ENCODE data around the gene STRIT1.

Gene STRIT1

GRCh38 chr3:155293516-155293915 lies at the start of gene STRIT1:
STRIT1 (minus strand) TSS chr3:155293683.
- ChIA-PET POLR2A (no interaction called here), CTCF (no interaction called here)
- DNase-seq (ENCODE audit: extremely low spot score), result no peak

GRCh38 chr3:155342344-155342743 lies 48.9 kb upstream of the STRIT1 start:
- TF ChIP-seq FOXK2 (IDR thresholded peaks at IDR 0.05) (no peak), SP1 (IDR thresholded peaks at IDR 0.05) (no peak), HDGF (IDR thresholded peaks at IDR 0.05; ENCODE audit: borderline replicate concordance) (no peak), FOXA1 (IDR thresholded peaks at IDR 0.05) (no peak), BHLHE40 (IDR thresholded peaks at IDR 0.05; ENCODE audit: borderline replicate concordance) (no peak)
- POLR2A ChIA-PET, result no interaction called here
- no peak for DNase-seq (ENCODE audit: extremely low spot score)
- CTCF ChIA-PET, result no interaction called here

More at GRCh38 chr3:155293516-155293915, at the start of gene STRIT1:
- TF ChIP-seq FOXM1 (IDR thresholded peaks at IDR 0.05; ENCODE audit: borderline replicate concordance) (no peak), BHLHE40 (IDR thresholded peaks at IDR 0.05; ENCODE audit: borderline replicate concordance) (no peak), PKNOX1 (IDR thresholded peaks at IDR 0.05) (no peak), ZNF384 (IDR thresholded peaks at IDR 0.05) (no peak), FOXK2 (IDR thresholded peaks at IDR 0.05) (no peak), HDGF (IDR thresholded peaks at IDR 0.05; ENCODE audit: borderline replicate concordance) (no peak), ARNT (IDR thresholded peaks at IDR 0.05) (no peak), L3MBTL2 (conservative IDR thresholded peaks at IDR 0.05) (no peak), SUZ12 (IDR thresholded peaks at IDR 0.05) (no peak), ELF4 (IDR thresholded peaks at IDR 0.05) (no peak), LEF1 (IDR thresholded peaks at IDR 0.05; ENCODE audit: borderline replicate concordance) (no peak), NFRKB (IDR thresholded peaks at IDR 0.05) (no peak)

- POLR2A ChIA-PET, result no interaction called here
- no peak for DNase-seq (ENCODE audit: extremely low spot score)
Observed at GRCh38 chr3:155339052-155339451, 45.6 kb upstream of the STRIT1 start.

GRCh38 chr3:155335724-155336354 lies 42.4 kb upstream of the STRIT1 start:
- POLR2A ChIA-PET, result no interaction called here
- TF ChIP-seq TARDBP (IDR thresholded peaks at IDR 0.05), result no peak
- no peak for TF ChIP-seq CTBP1 (IDR thresholded peaks at IDR 0.05; ENCODE audit: borderline replicate concordance)
- no peak for TF ChIP-seq FOXA1 (IDR thresholded peaks at IDR 0.05)
- TF ChIP-seq SP1 (IDR thresholded peaks at IDR 0.05), result no peak
- no peak for TF ChIP-seq SUZ12 (IDR thresholded peaks at IDR 0.05)
- TF ChIP-seq ELF4 (IDR thresholded peaks at IDR 0.05), result no peak
- no peak for TF ChIP-seq FOXM1 (IDR thresholded peaks at IDR 0.05; ENCODE audit: borderline replicate concordance)
- TF ChIP-seq ARNT (IDR thresholded peaks at IDR 0.05), result no peak
- TF ChIP-seq LEF1 (IDR thresholded peaks at IDR 0.05; ENCODE audit: borderline replicate concordance), result no peak
- TF ChIP-seq HDGF (IDR thresholded peaks at IDR 0.05; ENCODE audit: borderline replicate concordance), result no peak
- no peak for TF ChIP-seq PKNOX1 (IDR thresholded peaks at IDR 0.05)
- no peak for TF ChIP-seq BHLHE40 (IDR thresholded peaks at IDR 0.05; ENCODE audit: borderline replicate concordance)
- TF ChIP-seq L3MBTL2 (conservative IDR thresholded peaks at IDR 0.05), result no peak
- TF ChIP-seq NFRKB (IDR thresholded peaks at IDR 0.05), result no peak
- no peak for TF ChIP-seq ZNF384 (IDR thresholded peaks at IDR 0.05)
- TF ChIP-seq FOXK2 (IDR thresholded peaks at IDR 0.05), result no peak
- DNase-seq (ENCODE audit: extremely low spot score), result no peak
- CTCF ChIA-PET, result no interaction called here

More at GRCh38 chr3:155339052-155339451, 45.6 kb upstream of the STRIT1 start:
- TF ChIP-seq HDGF (IDR thresholded peaks at IDR 0.05; ENCODE audit: borderline replicate concordance) (no peak), FOXA1 (IDR thresholded peaks at IDR 0.05) (no peak), NFRKB (IDR thresholded peaks at IDR 0.05) (no peak), LEF1 (IDR thresholded peaks at IDR 0.05; ENCODE audit: borderline replicate concordance) (no peak), PKNOX1 (IDR thresholded peaks at IDR 0.05) (no peak), ELF4 (IDR thresholded peaks at IDR 0.05) (no peak), SUZ12 (IDR thresholded peaks at IDR 0.05) (no peak), ARNT (IDR thresholded peaks at IDR 0.05) (no peak), BHLHE40 (IDR thresholded peaks at IDR 0.05; ENCODE audit: borderline replicate concordance) (no peak), SP1 (IDR thresholded peaks at IDR 0.05) (no peak), CTBP1 (IDR thresholded peaks at IDR 0.05; ENCODE audit: borderline replicate concordance) (no peak), FOXK2 (IDR thresholded peaks at IDR 0.05) (no peak), TARDBP (IDR thresholded peaks at IDR 0.05) (no peak), L3MBTL2 (conservative IDR thresholded peaks at IDR 0.05) (no peak), FOXM1 (IDR thresholded peaks at IDR 0.05; ENCODE audit: borderline replicate concordance) (no peak), ZNF384 (IDR thresholded peaks at IDR 0.05) (no peak)
- CTCF ChIA-PET, result no interaction called here

GRCh38 chr3:155334914-155335723 lies 41.6 kb upstream of the STRIT1 start:
- CTCF ChIA-PET, result no interaction called here
- DNase-seq (ENCODE audit: extremely low spot score), result no peak
- POLR2A ChIA-PET, result no interaction called here

More at GRCh38 chr3:155334914-155335723, 41.6 kb upstream of the STRIT1 start:
- no peak for TF ChIP-seq ARNT (IDR thresholded peaks at IDR 0.05)
- no peak for TF ChIP-seq NFRKB (IDR thresholded peaks at IDR 0.05)
- TF ChIP-seq SP1 (IDR thresholded peaks at IDR 0.05), result no peak
- TF ChIP-seq L3MBTL2 (conservative IDR thresholded peaks at IDR 0.05), result no peak
- TF ChIP-seq ELF4 (IDR thresholded peaks at IDR 0.05), result no peak
- no peak for TF ChIP-seq HDGF (IDR thresholded peaks at IDR 0.05; ENCODE audit: borderline replicate concordance)
- TF ChIP-seq FOXK2 (IDR thresholded peaks at IDR 0.05), result no peak
- no peak for TF ChIP-seq TARDBP (IDR thresholded peaks at IDR 0.05)
- TF ChIP-seq LEF1 (IDR thresholded peaks at IDR 0.05; ENCODE audit: borderline replicate concordance), result no peak
- no peak for TF ChIP-seq PKNOX1 (IDR thresholded peaks at IDR 0.05)

Measured in HEK293T (cell line).